Measurements from ENCODE around the gene RASGRP2.

The RASGRP2 gene

DNA sequence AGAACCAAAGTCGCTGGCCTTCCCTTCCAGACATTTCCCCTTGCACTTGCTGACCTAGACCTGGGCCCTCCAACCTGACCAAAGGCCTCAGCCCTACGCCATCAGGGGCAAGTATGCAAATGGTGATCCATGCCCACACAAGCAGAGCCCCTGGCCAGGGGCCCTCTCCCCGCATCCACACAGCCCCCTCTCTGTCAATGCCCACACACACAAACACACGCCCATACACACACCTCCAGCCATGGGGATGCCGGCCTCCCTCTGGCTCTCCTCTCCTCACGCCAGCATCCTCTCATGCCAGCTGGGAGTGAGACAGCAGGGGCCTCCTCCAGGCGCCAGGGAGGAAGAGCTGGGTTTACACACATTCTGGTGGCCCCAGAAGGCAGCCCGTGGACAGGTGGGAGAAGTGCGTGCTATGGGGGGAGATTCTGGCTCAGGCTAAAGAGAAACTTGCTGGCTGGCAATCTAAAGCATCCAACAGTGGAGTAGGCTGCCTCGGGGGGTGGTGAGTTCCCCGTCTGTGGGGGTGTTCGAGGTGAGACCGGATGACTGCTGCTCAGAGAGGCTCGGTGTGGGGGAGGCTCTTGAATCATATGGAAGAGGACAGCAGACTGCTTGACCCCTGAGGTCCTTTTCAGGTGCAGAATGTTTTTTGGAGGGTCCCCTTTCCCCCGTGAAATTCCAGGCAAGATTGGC, 25.7 kb downstream of the RASGRP2 start:
- peaks cover 81% of the 10 kb centered on the region for H3K27me3 ChIP-seq (ENCODE audit: insufficient read depth, low read length)
- no peaks in the 10 kb centered on the region for H3K9me3 ChIP-seq (ENCODE audit: insufficient read depth, low read depth, low read length)
- no peaks in the 10 kb centered on the region for H3K36me3 ChIP-seq (ENCODE audit: insufficient read depth, low read depth, low read length)
- no peaks in the 10 kb centered on the region; the same call in 1 of the 2 replicates for H3K4me1 ChIP-seq (ENCODE audit: insufficient read depth, low read length)
- no peak overlapping the region for H3K4me3 ChIP-seq (ENCODE audit: low read length)
- H3K27ac ChIP-seq (ENCODE audit: low read length): no peak overlapping the region
- H3K9ac ChIP-seq (ENCODE audit: low read depth, low read length): no peak overlapping the region

DNA sequence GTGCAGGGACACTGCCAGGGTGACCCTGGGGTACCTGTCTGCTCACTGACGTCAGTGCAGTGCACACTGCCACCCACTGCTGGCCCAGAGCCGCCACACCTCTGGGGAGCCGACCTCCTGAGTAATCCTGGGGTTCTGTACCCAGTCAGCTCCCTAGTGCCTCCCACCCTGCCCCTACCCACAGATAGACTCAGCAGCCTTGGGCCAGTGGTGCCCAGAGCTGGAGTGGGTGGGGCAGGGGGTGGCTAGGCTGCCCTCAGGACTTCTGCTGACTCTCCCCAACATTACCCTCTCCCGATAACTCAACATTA, 26.7 kb downstream of the RASGRP2 start:
- Histone ChIP-seq H3K27ac (ENCODE audit: low read length) (no peak overlapping the region), H3K27me3 (ENCODE audit: insufficient read depth, low read length) (peaks cover 86% of the 10 kb centered on the region), H3K9me3 (ENCODE audit: insufficient read depth, low read depth, low read length) (no peaks in the 10 kb centered on the region), H3K9ac (ENCODE audit: low read depth, low read length) (no peak overlapping the region), H3K4me3 (ENCODE audit: low read length) (no peak overlapping the region), H3K4me1 (ENCODE audit: insufficient read depth, low read length) (no peaks in the 10 kb centered on the region; the same call in 1 of the 2 replicates), H3K36me3 (ENCODE audit: insufficient read depth, low read depth, low read length) (no peaks in the 10 kb centered on the region)

DNA sequence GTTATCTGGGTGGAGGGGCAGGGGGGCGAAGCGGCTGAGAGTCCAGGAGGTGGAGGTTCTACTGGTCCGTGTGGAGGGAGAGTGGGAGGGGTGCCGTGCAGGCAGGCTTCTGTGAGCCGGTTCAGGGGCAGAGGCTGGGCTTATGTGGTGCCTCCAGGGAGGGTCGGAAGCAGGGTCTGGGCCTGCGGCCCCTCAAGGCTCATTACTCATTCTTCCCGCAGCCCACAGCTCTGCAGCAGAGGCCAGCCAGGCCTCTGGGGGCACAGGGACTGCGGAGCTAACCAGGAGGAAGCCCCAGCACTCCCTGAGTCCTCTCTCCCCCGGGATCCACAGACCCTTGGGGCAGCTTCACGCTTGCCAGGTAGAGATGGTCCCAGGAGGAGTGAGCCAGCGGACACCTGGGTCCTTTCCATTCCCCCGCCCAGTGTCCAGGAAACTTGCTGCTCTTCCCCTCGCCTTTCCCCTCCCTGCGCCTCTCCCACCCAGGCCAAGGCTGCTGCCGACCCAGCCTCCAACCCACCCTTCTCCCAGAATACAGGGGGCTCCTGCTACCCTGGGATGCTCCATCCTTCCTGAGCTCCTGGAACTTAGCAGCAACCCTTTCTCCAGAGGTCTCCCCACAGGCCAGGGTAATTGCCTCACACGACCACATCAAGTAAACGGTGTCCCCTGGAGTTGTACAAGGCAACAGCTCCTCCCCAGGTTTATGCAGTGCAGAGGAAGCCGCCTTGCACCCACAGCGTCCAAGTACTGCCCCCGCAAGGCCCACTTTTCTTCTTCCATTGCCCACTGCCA, 27.3 kb downstream of the RASGRP2 start:
- Histone ChIP-seq H3K9ac (ENCODE audit: low read depth, low read length) (no peak overlapping the region), H3K36me3 (ENCODE audit: insufficient read depth, low read depth, low read length) (no peaks in the 10 kb centered on the region), H3K9me3 (ENCODE audit: insufficient read depth, low read depth, low read length) (no peaks in the 10 kb centered on the region), H3K27ac (ENCODE audit: low read length) (no peak overlapping the region), H3K4me3 (ENCODE audit: low read length) (no peak overlapping the region), H3K27me3 (ENCODE audit: insufficient read depth, low read length) (peaks cover 86% of the 10 kb centered on the region), H3K4me1 (ENCODE audit: insufficient read depth, low read length) (no peaks in the 10 kb centered on the region; the same call in 1 of the 2 replicates)

DNA sequence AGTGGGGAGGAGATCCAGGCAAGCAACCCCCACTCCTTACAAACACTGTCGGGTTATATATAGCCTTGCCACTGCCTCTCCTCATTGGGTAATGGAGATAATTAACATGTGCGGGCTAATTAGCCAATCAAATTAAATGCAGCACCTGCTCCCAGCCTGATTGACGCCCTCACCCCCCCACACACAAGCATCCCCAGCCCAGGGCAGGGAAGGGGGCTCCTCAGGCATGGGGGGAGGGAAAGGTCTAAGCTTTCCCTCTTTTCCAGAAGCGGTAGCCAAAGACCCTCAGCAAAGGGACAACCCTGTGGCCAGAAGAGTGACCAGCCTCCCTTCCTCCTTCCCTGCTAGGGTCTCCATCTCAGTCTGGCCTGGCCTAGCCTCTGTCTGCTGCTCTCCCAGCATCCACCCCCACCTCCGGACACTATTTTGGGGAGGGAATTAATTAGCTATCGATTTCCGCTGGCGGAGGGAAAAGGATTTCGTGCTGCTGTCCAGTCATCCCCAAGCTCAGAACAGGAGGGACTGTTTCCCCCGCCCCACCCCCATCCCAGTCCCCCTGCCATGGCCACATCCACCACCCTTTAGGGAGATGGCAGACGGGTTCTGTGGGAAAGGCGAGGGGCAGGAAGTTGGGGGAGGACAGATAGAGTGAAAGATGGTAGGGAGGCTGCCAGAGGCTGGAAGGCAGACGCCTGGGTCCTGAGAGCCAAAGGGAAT, 28.0 kb downstream of the RASGRP2 start:
- Histone ChIP-seq H3K27me3 (ENCODE audit: insufficient read depth, low read length) (peaks cover 85% of the 10 kb centered on the region), H3K9ac (ENCODE audit: low read depth, low read length) (no peak overlapping the region), H3K36me3 (ENCODE audit: insufficient read depth, low read depth, low read length) (no peaks in the 10 kb centered on the region), H3K4me1 (ENCODE audit: insufficient read depth, low read length) (peaks cover 1% of the 10 kb centered on the region; the same call in 1 of the 2 replicates), H3K4me3 (ENCODE audit: low read length) (no peak overlapping the region), H3K27ac (ENCODE audit: low read length) (no peak overlapping the region), H3K9me3 (ENCODE audit: insufficient read depth, low read depth, low read length) (no peaks in the 10 kb centered on the region)

DNA sequence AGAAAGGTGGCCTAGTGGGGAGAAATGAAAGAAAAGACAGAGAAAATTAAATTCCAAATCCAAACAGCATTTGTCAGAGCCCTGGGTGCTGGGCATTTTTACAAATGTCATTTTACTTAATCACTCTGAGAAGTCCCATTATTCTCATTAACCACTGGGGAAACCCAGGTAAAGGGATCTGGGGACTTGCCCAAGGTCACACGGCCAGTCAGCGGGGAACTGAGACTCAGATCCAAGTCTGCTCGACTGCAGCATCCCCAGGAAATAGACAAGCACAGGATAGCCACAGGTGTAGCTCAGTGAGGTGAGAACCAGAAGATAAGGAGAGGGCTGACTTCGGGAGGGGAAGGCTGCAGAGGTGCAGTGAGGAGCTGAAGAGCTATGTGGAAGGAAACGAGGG, 28.8 kb downstream of the RASGRP2 start:
- Histone ChIP-seq H3K9ac (ENCODE audit: low read depth, low read length) (no peak overlapping the region), H3K4me1 (ENCODE audit: insufficient read depth, low read length) (peaks cover 9% of the 10 kb centered on the region; the same call in 1 of the 2 replicates), H3K4me3 (ENCODE audit: low read length) (no peak overlapping the region), H3K36me3 (ENCODE audit: insufficient read depth, low read depth, low read length) (no peaks in the 10 kb centered on the region), H3K27ac (ENCODE audit: low read length) (no peak overlapping the region), H3K9me3 (ENCODE audit: insufficient read depth, low read depth, low read length) (no peaks in the 10 kb centered on the region), H3K27me3 (ENCODE audit: insufficient read depth, low read length) (peaks cover 85% of the 10 kb centered on the region)

DNA sequence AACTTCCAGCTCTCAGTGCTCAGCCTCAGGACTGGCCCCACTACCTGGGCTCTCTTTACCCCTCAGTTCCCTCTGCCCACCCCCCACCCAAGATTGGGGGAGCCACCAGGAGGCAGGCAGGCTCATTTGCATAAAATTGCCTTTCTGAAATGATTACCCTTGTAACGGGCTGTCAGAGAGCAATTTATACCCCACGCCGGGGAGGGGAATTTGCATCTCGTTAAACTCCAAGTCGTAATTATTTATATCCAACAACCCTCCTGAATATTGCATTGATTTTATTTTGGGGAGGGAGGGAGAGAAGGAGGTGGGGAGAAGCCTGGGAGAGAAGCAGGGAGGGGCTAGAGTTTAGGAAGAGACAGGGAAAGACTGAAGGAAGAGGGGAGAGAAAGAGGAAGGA, 29.3 kb downstream of the RASGRP2 start:
- H3K9ac ChIP-seq (ENCODE audit: low read depth, low read length): no peak overlapping the region
- H3K27me3 ChIP-seq (ENCODE audit: insufficient read depth, low read length): peaks cover 83% of the 10 kb centered on the region

DNA sequence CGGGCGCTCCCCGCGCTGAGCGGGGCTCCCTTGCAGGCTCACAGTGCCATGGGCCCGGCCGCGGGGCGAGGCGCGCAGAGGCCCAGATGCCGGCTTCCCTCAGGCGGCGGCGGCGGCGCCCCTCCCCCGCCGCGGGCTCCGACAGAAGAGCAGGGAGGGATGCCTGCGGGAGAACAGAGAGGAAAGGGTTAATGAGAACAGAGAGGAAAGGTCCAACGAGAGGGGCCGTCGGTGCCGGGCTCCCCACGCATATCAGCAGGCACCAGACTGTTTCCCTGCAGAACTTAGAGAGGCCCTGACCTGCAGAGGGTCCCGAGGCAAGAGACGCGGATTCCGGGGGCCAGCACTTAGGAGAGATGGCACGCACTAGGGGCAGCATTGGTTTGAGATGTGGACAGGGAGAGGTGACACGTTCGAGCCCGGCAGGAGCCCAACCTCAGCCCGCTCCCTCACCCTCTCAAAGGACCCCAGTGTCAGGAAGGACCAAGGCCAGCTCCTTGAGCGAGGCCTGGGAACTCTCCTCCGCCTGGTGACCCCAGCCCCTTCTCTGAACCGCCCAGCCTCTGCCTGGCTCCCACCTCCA, 30.1 kb downstream of the RASGRP2 start:
- no peak overlapping the region for H3K9ac ChIP-seq (ENCODE audit: low read depth, low read length)
- no peaks in the 10 kb centered on the region for H3K36me3 ChIP-seq (ENCODE audit: insufficient read depth, low read depth, low read length)
- H3K4me3 ChIP-seq (ENCODE audit: low read length): peak overlapping the region; percentile 31; the same call in 1 of the 2 replicates
- H3K27me3 ChIP-seq (ENCODE audit: insufficient read depth, low read length): peaks cover 87% of the 10 kb centered on the region
- H3K9me3 ChIP-seq (ENCODE audit: insufficient read depth, low read depth, low read length): no peaks in the 10 kb centered on the region
- peaks cover 10% of the 10 kb centered on the region; the same call in 1 of the 2 replicates for H3K4me1 ChIP-seq (ENCODE audit: insufficient read depth, low read length)
- H3K27ac ChIP-seq (ENCODE audit: low read length): no peak overlapping the region

More for the DNA sequence above, 29.3 kb downstream of the RASGRP2 start:
- Histone ChIP-seq H3K9me3 (ENCODE audit: insufficient read depth, low read depth, low read length) (no peaks in the 10 kb centered on the region), H3K27ac (ENCODE audit: low read length) (no peak overlapping the region), H3K4me1 (ENCODE audit: insufficient read depth, low read length) (peaks cover 10% of the 10 kb centered on the region; the same call in 1 of the 2 replicates), H3K4me3 (ENCODE audit: low read length) (no peak overlapping the region), H3K36me3 (ENCODE audit: insufficient read depth, low read depth, low read length) (no peaks in the 10 kb centered on the region)

DNA sequence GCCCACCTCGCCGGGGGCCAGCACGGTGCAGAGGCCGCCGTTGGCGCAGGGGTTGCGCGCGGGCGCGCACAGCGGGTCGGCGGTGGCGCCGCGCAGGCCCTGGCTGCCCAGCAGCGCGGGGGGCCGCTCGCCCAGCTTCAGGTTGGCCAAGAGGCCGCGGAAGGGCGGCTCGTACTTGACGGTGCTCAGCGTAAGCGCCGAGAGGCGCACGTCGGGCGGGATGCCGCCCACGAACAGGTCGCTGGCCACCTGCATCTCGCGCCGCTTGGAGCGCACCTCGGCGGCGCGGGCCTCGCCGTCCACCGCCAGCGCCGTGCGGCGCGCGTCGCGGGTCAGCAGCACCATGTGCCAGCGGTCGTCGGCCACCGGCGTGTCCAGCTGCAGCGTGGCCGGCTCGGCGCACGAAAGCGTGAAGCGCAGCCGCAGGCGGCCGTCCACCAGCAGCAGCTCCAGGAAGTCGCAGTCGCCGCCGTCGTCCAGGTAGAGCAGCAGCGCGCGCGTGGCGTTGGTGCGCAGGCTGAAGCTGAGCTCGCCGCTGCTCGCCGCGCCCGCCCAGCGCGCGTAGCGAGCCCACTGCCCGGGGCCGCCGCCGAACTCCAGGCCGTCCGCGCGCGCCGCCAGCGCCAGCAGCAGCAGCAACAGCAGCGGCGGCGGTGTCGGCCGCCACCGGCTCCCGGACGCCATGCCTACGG, 30.8 kb downstream of the RASGRP2 start:
- H3K9me3 ChIP-seq (ENCODE audit: insufficient read depth, low read depth, low read length): no peaks in the 10 kb centered on the region
- H3K4me1 ChIP-seq (ENCODE audit: insufficient read depth, low read length): peaks cover 13% of the 10 kb centered on the region; the same call in 1 of the 2 replicates
- H3K9ac ChIP-seq (ENCODE audit: low read depth, low read length): no peak overlapping the region
- H3K27ac ChIP-seq (ENCODE audit: low read length): no peak overlapping the region
- no peaks in the 10 kb centered on the region for H3K36me3 ChIP-seq (ENCODE audit: insufficient read depth, low read depth, low read length)
- H3K4me3 ChIP-seq (ENCODE audit: low read length): peak overlapping the region; percentile 49; the same call in 1 of the 2 replicates
- peaks cover 87% of the 10 kb centered on the region for H3K27me3 ChIP-seq (ENCODE audit: insufficient read depth, low read length)

DNA sequence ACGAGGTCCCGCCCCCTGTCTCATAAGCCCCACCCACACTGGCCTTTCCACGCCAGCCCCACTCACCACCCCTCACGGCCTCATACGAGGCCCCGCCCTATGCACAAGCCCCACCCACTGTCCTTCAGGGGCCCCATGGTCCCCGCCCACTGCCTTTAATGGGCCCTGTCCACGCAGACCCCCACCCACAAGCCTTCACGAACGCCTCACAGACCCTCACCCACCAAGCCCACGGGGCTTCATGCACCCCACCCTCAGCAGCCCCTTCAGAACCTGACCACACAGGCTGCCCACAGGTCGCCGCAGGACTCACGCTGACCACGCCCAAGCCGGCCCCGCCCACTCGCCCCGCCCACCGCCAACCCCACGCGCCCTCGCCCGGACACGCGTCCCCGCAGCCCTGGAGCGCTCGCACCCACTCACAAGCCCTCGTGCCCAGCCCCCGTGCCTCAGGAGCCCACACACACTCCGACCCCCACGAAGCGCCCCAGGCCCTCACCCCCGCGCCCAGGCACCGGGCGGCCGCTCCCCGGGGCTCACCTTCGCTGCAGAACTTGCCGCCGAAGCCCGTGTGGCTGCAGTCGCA, 31.4 kb downstream of the RASGRP2 start:
- no peak overlapping the region for H3K27ac ChIP-seq (ENCODE audit: low read length)
- no peaks in the 10 kb centered on the region for H3K36me3 ChIP-seq (ENCODE audit: insufficient read depth, low read depth, low read length)
- no peak overlapping the region for H3K9ac ChIP-seq (ENCODE audit: low read depth, low read length)
- H3K4me1 ChIP-seq (ENCODE audit: insufficient read depth, low read length): peaks cover 13% of the 10 kb centered on the region; the same call in 1 of the 2 replicates
- peak overlapping the region; percentile 49; the same call in 1 of the 2 replicates for H3K4me3 ChIP-seq (ENCODE audit: low read length)
- H3K27me3 ChIP-seq (ENCODE audit: insufficient read depth, low read length): peaks cover 82% of the 10 kb centered on the region
- no peaks in the 10 kb centered on the region for H3K9me3 ChIP-seq (ENCODE audit: insufficient read depth, low read depth, low read length)

DNA sequence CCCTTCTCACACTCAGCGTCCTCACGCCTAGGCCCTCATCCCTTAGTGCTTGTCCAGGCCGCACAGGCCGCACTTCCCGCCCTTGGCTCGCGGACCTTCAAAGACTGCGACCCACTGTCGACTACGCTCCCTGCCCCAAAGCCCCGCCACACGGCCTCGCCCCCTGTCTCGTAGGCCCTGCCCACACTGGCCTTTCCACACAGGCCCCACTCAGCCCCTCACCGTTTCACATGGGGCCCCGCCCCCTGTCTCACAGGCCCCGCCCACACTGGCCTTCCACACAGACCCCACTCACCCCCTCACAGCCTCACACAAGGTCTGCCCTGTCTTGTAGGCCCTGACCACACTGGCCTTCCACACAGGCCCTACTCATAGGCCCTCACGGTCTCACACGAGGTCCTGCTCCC, 32.0 kb downstream of the RASGRP2 start:
- Histone ChIP-seq H3K9ac (ENCODE audit: low read depth, low read length) (no peak overlapping the region), H3K36me3 (ENCODE audit: insufficient read depth, low read depth, low read length) (no peaks in the 10 kb centered on the region), H3K27ac (ENCODE audit: low read length) (no peak overlapping the region), H3K27me3 (ENCODE audit: insufficient read depth, low read length) (peaks cover 76% of the 10 kb centered on the region), H3K4me1 (ENCODE audit: insufficient read depth, low read length) (peaks cover 13% of the 10 kb centered on the region; the same call in 1 of the 2 replicates), H3K9me3 (ENCODE audit: insufficient read depth, low read depth, low read length) (no peaks in the 10 kb centered on the region), H3K4me3 (ENCODE audit: low read length) (peak overlapping the region; percentile 59; the same call in 1 of the 2 replicates)
